Measurements from ENCODE around the gene CSNK1E.

CSNK1E gene

DNA sequence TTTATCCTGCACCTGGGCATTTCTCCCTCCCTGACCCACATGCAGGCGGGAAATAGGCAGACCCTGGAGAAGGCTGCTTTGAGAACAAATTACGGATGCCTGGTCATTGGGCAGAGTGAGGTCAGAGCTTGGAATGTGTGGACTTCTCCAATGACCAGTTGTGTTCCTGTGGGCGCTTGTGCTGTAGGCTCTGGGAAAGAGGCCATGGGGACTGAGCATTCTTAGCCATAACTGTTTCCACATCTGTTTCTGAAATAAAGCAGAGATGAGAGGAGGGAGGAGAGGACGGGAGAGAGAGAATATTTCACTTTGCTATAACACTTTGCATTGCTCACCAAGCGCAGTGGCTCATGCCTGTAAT lies 33.2 kb downstream of the CSNK1E start:
- no peak for TF ChIP-seq CSDC2 (CRISPR knock-in tag; IDR thresholded peaks at IDR 0.05)
- TF ChIP-seq ARNTL (CRISPR knock-in tag; IDR thresholded peaks at IDR 0.05; ENCODE audit: borderline replicate concordance, low read depth): no peak
- no peak for TF ChIP-seq GLIS3 (CRISPR knock-in tag; IDR thresholded peaks at IDR 0.05)
- TF ChIP-seq OSR1 (CRISPR knock-in tag; IDR thresholded peaks at IDR 0.05): no peak
- no peak for TF ChIP-seq RARB (CRISPR knock-in tag; IDR thresholded peaks at IDR 0.05)
- TF ChIP-seq ZFP3 (CRISPR knock-in tag; IDR thresholded peaks at IDR 0.05): no peak
- TF ChIP-seq ESRRG (CRISPR knock-in tag; IDR thresholded peaks at IDR 0.05): no peak
- TF ChIP-seq ZNF70 (CRISPR knock-in tag; IDR thresholded peaks at IDR 0.05): no peak
- TF ChIP-seq ZC3H10 (CRISPR knock-in tag; IDR thresholded peaks at IDR 0.05): no peak
- no peak for TF ChIP-seq ZFP30 (CRISPR knock-in tag; IDR thresholded peaks at IDR 0.05)
- TF ChIP-seq TOX (CRISPR knock-in tag; IDR thresholded peaks at IDR 0.05; ENCODE audit: borderline replicate concordance): no peak
- TF ChIP-seq, protein P1, sequence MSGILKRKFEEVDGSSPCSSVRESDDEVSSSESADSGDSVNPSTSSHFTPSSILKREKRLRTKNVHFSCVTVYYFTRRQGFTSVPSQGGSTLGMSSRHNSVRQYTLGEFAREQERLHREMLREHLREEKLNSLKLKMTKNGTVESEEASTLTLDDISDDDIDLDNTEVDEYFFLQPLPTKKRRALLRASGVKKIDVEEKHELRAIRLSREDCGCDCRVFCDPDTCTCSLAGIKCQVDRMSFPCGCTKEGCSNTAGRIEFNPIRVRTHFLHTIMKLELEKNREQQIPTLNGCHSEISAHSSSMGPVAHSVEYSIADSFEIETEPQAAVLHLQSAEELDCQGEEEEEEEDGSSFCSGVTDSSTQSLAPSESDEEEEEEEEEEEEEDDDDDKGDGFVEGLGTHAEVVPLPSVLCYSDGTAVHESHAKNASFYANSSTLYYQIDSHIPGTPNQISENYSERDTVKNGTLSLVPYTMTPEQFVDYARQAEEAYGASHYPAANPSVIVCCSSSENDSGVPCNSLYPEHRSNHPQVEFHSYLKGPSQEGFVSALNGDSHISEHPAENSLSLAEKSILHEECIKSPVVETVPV (CRISPR knock-in tag; IDR thresholded peaks at IDR 0.05): no peak
- no peak for TF ChIP-seq TCF4 (CRISPR knock-in tag; IDR thresholded peaks at IDR 0.05; ENCODE audit: borderline replicate concordance)
- ATAC-seq: peak; percentile 71

DNA sequence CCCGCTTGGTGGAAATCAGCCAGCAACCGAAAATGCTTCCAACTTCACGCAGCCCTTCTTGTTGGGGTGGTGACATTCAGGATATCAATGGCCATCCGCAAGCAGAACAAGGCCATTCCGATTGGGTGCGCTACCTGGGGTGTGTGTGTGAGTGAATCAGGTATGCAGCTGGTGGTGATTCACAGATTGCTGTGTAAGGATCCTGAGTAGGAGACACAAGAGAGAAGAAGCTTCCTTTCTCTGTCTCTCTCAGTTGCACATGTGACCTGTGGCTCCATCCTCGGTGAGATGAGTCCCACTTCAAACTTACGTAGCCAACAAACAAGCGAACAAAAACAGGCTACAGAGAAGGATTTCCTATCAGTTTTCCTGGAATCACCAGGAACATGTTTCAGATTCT lies 34.8 kb downstream of the CSNK1E start:
- ATAC-seq: no peak
- no peak for TF ChIP-seq CSDC2 (CRISPR knock-in tag; IDR thresholded peaks at IDR 0.05)
- no peak for TF ChIP-seq BACH2 (CRISPR knock-in tag; IDR thresholded peaks at IDR 0.05; ENCODE audit: borderline replicate concordance)
- TF ChIP-seq, protein P2, sequence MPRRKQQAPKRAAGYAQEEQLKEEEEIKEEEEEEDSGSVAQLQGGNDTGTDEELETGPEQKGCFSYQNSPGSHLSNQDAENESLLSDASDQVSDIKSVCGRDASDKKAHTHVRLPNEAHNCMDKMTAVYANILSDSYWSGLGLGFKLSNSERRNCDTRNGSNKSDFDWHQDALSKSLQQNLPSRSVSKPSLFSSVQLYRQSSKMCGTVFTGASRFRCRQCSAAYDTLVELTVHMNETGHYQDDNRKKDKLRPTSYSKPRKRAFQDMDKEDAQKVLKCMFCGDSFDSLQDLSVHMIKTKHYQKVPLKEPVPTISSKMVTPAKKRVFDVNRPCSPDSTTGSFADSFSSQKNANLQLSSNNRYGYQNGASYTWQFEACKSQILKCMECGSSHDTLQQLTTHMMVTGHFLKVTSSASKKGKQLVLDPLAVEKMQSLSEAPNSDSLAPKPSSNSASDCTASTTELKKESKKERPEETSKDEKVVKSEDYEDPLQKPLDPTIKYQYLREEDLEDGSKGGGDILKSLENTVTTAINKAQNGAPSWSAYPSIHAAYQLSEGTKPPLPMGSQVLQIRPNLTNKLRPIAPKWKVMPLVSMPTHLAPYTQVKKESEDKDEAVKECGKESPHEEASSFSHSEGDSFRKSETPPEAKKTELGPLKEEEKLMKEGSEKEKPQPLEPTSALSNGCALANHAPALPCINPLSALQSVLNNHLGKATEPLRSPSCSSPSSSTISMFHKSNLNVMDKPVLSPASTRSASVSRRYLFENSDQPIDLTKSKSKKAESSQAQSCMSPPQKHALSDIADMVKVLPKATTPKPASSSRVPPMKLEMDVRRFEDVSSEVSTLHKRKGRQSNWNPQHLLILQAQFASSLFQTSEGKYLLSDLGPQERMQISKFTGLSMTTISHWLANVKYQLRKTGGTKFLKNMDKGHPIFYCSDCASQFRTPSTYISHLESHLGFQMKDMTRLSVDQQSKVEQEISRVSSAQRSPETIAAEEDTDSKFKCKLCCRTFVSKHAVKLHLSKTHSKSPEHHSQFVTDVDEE (CRISPR knock-in tag; IDR thresholded peaks at IDR 0.05): no peak
- no peak for TF ChIP-seq ZC3H10 (CRISPR knock-in tag; IDR thresholded peaks at IDR 0.05)
- no peak for TF ChIP-seq ZNF565 (CRISPR knock-in tag; conservative IDR thresholded peaks at IDR 0.05; ENCODE audit: low read depth)
- TF ChIP-seq, protein P3, sequence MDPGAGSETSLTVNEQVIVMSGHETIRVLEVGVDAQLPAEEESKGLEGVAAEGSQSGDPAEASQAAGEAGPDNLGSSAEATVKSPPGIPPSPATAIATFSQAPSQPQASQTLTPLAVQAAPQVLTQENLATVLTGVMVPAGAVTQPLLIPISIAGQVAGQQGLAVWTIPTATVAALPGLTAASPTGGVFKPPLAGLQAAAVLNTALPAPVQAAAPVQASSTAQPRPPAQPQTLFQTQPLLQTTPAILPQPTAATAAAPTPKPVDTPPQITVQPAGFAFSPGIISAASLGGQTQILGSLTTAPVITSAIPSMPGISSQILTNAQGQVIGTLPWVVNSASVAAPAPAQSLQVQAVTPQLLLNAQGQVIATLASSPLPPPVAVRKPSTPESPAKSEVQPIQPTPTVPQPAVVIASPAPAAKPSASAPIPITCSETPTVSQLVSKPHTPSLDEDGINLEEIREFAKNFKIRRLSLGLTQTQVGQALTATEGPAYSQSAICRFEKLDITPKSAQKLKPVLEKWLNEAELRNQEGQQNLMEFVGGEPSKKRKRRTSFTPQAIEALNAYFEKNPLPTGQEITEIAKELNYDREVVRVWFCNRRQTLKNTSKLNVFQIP (CRISPR knock-in tag; IDR thresholded peaks at IDR 0.05; ENCODE audit: borderline replicate concordance, low read depth): no peak
- TF ChIP-seq ISL1 (CRISPR knock-in tag; IDR thresholded peaks at IDR 0.05): no peak
- no peak for TF ChIP-seq ARNTL (CRISPR knock-in tag; IDR thresholded peaks at IDR 0.05; ENCODE audit: borderline replicate concordance, low read depth)

DNA sequence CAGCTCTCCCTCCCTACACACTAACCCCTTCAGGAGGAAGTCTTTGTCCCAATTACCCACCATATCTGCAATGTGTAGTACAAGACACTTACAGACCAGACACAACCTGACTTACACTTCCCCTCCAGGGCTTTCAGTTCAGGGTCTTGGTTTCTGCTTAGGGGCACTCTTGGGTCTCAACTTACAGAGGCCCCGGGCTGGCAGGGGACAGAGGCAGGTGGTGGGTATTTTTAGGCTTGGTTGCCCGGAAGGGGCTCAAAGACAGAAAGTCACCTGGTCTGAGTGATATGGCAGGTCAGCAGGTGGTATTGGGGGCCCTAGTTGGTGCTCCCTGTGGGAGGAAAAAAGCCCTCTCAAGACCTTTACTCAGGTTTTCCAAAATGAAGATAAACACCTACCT lies 41.1 kb downstream of the CSNK1E start:
- TF ChIP-seq, protein P4, sequence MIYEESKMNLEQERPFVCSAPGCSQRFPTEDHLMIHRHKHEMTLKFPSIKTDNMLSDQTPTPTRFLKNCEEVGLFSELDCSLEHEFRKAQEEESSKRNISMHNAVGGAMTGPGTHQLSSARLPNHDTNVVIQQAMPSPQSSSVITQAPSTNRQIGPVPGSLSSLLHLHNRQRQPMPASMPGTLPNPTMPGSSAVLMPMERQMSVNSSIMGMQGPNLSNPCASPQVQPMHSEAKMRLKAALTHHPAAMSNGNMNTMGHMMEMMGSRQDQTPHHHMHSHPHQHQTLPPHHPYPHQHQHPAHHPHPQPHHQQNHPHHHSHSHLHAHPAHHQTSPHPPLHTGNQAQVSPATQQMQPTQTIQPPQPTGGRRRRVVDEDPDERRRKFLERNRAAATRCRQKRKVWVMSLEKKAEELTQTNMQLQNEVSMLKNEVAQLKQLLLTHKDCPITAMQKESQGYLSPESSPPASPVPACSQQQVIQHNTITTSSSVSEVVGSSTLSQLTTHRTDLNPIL (CRISPR knock-in tag; IDR thresholded peaks at IDR 0.05; ENCODE audit: low read depth): no peak
- TF ChIP-seq PPARA (CRISPR knock-in tag; IDR thresholded peaks at IDR 0.05; ENCODE audit: borderline replicate concordance) (no peak), ARNTL (CRISPR knock-in tag; IDR thresholded peaks at IDR 0.05; ENCODE audit: borderline replicate concordance, low read depth) (no peak), ZFP30 (CRISPR knock-in tag; IDR thresholded peaks at IDR 0.05) (no peak), ZC3H10 (CRISPR knock-in tag; IDR thresholded peaks at IDR 0.05) (no peak), ZNF70 (CRISPR knock-in tag; IDR thresholded peaks at IDR 0.05) (no peak), TCF4 (CRISPR knock-in tag; IDR thresholded peaks at IDR 0.05; ENCODE audit: borderline replicate concordance) (no peak), OSR1 (CRISPR knock-in tag; IDR thresholded peaks at IDR 0.05) (no peak), ISL1 (CRISPR knock-in tag; IDR thresholded peaks at IDR 0.05) (no peak), CSDC2 (CRISPR knock-in tag; IDR thresholded peaks at IDR 0.05) (no peak)
- TF ChIP-seq, protein P1 (CRISPR knock-in tag; IDR thresholded peaks at IDR 0.05): no peak
- TF ChIP-seq, protein P3 (CRISPR knock-in tag; IDR thresholded peaks at IDR 0.05; ENCODE audit: borderline replicate concordance, low read depth): no peak
- ATAC-seq: no peak

Measured in SK-N-SH treated with all-trans-retinoic acid at 6 μM for 48 hours (cell line).